ENCODE measurements around the gene SMG6.

DNA sequence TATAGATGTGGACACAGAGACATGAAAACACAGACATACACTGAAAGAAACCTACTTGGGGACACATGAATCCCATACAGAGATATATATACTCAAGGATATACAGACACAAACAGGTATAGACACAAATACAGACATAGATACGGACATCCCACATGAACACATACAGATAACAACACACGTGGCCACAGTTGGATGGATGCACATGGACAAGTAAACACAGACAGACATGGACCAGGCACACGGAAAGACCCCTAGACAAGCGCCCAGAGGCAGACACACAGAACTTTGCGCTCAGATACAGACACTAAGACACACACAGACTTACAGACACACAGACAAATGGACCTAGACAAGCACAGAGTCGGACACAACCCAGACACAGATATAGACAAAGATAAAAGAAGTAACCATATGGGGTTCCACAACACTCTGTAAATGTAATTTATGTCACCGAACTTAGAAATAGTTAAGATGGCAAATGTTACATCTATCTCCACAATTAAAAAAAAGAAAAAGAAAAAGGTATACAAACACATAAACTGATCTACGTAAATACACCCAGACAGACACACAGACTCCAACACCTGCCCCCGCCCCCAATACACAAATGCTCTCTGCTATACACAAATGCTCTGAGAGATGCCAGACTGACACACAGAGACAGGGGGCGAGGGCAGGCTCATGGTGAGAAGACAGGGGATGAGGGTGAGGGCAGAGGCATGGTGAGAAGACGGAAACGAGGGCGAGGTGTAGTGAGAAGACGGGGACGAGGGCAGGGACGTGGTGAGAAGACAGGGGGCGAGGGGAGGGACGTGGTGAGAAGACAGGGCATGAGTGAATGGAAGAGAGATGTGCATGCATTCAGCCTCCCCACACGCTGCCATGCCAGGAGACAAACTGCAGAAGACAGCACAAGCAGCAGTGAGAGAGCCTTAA lies 118.3 kb downstream of the SMG6 start:
- TF ChIP-seq, protein P1, sequence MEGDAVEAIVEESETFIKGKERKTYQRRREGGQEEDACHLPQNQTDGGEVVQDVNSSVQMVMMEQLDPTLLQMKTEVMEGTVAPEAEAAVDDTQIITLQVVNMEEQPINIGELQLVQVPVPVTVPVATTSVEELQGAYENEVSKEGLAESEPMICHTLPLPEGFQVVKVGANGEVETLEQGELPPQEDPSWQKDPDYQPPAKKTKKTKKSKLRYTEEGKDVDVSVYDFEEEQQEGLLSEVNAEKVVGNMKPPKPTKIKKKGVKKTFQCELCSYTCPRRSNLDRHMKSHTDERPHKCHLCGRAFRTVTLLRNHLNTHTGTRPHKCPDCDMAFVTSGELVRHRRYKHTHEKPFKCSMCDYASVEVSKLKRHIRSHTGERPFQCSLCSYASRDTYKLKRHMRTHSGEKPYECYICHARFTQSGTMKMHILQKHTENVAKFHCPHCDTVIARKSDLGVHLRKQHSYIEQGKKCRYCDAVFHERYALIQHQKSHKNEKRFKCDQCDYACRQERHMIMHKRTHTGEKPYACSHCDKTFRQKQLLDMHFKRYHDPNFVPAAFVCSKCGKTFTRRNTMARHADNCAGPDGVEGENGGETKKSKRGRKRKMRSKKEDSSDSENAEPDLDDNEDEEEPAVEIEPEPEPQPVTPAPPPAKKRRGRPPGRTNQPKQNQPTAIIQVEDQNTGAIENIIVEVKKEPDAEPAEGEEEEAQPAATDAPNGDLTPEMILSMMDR (IDR thresholded peaks at IDR 0.05; ENCODE audit: insufficient read depth, low read length, poor library complexity, severe bottlenecking) = no peak
- TF ChIP-seq EZH2phosphoT487 (conservative IDR thresholded peaks at IDR 0.05; ENCODE audit: low read length) = no peak
